LNCAP (cell line): ENCODE data around the gene ALDOC.

Experiments
- TF ChIP-seq, protein P1 (sequence below): fragments of 450-650 bp; IDR thresholded peaks from 2 replicates; pipeline ENCODE4 v1.5.1; 2017; ENCODE audit warnings: mild to moderate bottlenecking

Gene ALDOC

GRCh38 chr17:28530926-28531325 is 45.8 kb downstream of the ALDOC start:
- TF ChIP-seq, protein P1, sequence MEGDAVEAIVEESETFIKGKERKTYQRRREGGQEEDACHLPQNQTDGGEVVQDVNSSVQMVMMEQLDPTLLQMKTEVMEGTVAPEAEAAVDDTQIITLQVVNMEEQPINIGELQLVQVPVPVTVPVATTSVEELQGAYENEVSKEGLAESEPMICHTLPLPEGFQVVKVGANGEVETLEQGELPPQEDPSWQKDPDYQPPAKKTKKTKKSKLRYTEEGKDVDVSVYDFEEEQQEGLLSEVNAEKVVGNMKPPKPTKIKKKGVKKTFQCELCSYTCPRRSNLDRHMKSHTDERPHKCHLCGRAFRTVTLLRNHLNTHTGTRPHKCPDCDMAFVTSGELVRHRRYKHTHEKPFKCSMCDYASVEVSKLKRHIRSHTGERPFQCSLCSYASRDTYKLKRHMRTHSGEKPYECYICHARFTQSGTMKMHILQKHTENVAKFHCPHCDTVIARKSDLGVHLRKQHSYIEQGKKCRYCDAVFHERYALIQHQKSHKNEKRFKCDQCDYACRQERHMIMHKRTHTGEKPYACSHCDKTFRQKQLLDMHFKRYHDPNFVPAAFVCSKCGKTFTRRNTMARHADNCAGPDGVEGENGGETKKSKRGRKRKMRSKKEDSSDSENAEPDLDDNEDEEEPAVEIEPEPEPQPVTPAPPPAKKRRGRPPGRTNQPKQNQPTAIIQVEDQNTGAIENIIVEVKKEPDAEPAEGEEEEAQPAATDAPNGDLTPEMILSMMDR, result no peak

GRCh38 chr17:28530250-28530649 is 46.4 kb downstream of the ALDOC start:
- TF ChIP-seq, protein P1, result no peak

- TF ChIP-seq, protein P1, result no peak
Observed at GRCh38 chr17:28529013-28529400, 47.7 kb downstream of the ALDOC start.

DNA sequence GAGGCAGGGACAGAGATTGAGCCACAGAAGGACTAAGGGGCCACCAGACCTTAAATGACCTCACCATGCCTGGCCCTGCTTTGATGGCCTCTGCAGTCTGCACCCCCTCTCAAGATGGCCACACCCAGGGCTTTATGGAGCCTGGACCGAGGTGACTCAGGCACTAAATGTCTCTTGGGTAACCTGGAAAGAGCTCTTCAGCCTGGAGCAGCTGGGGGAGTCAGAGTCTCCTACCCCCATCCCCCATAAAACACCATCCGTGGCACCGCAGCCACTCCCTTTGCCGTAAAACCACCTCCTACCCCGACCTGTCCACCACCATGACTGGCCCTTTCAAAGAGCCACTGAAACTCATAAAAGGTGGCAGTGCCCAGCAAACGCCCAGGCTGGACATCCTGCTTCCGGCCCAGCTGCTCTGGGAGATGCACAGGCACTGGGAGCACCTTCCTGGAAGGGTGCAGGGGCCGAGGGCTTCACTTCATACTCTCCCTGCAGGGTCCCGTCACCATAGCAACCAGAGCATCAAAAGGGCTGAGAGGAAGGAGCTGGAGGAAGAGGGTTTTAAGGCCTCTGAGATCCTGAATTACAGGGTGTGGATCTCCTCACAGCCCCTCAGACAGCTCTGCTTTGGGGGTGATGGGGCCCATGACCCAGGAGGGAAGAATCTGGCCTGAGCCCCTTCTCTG is 48.2 kb downstream of the ALDOC start:
- TF ChIP-seq, protein P1, result no peak

- TF ChIP-seq, protein P1, result no peak
Observed at GRCh38 chr17:28527859-28528258, 48.8 kb downstream of the ALDOC start.

GRCh38 chr17:28527181-28527681 is 49.5 kb downstream of the ALDOC start:
- TF ChIP-seq, protein P1, result no peak

DNA sequence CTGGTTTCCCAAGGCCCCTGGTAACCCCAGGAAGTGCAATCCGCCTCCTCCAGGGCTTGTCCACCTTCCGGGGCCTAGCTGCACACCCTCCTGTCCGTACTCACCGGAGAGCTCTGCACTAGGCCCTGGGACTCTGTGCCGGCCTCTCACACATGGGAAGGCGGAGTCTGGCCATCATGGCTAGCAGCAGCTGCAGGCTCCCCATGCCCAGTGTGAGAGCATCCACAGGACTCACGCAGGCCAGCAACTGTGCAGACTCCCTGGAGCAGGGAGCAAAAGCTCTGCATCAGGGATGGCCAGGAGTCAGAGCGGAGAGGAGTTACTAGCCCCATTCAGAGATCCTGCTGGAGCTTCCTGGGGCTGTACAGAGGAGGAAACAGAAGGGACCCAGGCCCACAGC is 50.3 kb downstream of the ALDOC start:
- TF ChIP-seq, protein P1, result no peak
